K562 treated with DMSO at 1 percent for 48 hours (cell line): Measurements from ENCODE around the gene TAF10. TPM values are rescaled to one million over a fixed set of nuclear protein-coding genes. Genes with fewer than 3 reads are reported as not detected.

Experiments
- total RNA-seq: library from RNA; unstranded; fragments of 300-600 nt; gene quantifications from 2 replicates; pipeline ENCODE4 v1.2.3, GENCODE V29; 2022; ENCODE audit warnings: low replicate concordance; ENCODE audit errors: extremely low read depth

The TAF10 gene
- not detected in 2 replicates for total RNA-seq

DNA sequence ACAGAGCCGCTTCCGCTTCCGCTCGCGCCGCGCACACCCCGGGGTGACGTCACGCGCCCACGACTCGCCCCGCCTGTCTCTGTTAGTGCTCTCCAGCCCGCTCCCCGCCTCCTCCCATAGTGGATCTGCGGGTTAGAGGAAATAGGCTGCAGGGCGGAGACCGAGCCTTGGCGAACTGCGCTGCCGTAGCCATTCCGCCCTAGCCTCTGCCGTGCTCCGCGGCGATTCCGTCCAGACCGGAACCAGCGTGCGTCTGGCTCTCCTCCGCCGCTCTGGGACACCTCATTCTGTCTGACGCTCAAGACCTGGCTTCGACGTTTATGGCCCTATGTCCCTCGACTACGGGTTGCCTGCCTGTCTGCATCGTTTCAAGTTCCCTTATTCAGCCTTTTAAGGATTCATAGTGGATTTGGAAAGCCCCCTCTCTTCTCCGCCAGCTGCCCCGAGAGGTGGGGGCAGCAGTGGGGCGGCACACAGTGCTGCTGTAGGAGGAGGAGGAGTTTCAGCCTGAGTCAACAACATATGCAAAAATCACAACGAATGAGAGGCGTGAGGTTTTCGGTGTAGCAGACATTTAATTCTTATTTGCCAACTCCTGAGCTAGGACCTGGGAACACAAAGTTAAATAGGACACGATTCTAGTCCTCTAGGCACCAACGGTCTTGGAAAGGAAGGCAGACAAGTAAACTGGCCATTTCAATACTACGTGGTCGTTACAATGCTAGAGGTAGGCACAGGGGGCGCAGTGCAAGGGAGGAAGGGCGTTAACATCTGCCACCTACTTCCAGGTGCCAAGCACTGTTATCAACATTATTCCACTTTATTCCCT lies at the start of gene TAF10:
TSS of gene TAF10 (minus strand) at position 4 of the 829 bp plus-strand sequence. CDS start 27 bp downstream, outside the sequence.

DNA sequence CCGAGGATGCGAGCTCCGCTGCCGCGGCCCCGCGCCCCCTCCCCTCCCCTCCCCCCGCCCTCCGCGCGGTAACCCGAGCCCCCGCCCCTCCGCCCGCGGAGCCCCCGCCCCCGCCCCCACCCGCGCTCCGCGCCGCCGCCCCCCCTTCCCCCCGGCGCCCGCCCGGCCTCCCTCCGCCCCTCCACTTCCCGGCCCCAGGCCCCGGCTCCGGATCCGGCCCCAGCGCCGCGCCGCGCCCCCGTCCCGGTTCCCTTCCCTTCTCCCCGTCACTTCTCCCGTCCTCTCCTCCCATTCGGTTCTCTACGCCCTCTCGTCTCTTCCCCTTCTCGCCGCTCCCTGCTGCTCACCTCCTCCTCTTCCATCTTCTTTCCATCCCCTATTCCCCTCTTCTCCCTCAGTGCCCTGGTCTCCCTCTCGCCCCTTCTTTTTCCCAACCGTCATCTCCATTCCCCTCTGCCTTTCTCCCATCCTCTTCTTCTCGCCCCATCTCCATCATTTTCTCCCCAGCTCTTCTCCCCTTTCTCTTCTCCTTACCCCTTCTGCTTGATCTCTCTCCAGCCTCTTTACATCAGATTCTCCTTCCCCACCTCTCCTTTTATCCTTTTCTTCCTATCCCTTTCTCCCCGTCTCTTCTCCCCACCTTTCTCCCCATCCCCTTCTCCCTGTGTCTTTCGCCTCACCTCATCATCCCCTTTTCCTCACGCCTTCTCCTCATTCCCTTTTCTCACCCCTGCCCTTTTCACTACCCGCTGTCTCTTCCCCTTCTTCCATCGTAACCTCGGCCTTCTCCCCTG lies 44.0 kb upstream of the TAF10 start, which contains the start of gene DCHS1:
TSS of gene DCHS1 (minus strand) at position 20 of the 794 bp plus-strand sequence. CDS start 14,196 bp downstream, outside the sequence.

DNA sequence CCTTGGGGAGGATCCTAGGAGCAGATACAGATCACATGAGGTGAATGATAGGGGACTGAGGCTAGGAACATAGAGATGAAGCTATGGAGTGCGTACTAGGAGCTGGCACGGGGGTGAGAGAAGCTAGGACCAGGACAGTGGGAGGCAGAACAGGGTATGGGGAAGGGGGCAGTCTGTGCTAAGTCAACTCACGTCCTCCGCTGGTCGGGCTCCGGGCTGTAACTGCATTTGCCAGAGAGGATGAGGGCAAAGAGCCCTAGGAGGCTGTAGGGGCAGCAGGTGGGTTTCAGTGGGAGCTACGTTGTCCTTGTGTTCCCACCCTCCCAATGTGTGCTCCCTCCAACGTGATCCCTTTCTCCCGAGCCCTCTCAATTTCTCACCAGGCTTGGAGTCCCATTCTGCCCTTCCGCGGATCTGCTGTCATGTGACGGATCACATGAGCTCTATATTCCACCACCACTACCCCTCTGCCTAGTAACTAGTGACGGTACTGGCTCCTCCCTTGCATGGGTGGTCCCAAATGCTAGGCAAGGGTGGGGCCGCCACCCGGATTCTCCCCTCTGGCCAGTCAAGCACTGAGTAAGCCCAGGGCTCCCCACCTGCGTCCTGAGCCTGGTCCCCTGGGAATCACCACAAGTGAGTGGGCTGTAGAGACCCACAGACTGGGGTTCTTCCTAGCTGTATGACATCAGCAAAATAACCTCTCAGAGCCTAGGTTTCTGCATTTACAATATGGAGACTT lies 7.2 kb upstream of the TAF10 start, which contains the start of gene TPP1:
TSS of gene TPP1 (minus strand) at position 419 of the 742 bp plus-strand sequence. CDS start at position 397, 22 bp downstream.

DNA sequence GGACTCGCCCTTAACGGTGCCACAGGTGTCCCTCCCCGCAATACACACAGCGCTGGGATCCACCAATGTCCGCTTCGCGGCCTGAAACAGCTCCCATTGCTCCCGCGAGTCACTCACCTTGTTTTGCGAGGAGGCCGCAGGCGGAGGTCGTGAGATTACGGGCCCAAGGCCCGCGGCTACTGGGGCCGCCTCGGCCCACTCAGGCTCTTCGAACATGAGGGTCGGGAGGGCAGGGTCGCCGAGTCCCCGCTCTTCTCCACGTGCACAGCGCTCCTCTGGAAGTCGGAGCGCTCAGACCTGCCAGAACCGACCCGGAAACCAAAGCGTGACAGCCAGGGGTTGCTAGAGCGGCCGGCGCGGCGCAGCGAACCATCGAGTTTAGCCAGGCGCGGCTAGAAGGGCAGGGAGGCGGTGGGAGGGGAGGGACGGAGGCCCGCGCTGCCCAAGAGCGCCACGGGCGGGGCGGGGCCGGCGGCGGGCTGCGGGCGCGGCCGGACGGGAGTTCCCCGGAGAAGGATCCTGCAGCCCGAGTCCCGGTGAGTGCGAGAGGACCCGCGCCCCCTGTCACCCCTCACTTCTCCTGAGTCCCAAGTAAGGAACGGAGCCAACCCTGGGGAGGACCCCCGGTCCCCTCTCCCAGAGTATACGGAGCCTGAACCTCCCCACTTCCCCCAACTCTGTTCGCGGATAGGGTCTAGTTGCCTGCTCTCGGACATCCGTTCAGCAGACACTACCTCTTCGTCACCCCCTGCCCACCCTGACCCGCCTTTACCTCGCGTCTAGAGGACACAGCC lies 8.5 kb downstream of the TAF10 start, which contains the start of the genes ILK and RRP8:
TSS of gene ILK (plus strand) at position 488 of the 794 bp plus-strand sequence. CDS start 498 bp downstream, outside the sequence.
TSS of gene RRP8 (minus strand) at position 330 of the 794 bp plus-strand sequence. CDS start at position 216, 114 bp downstream.

Other genes with a start within 250 kb of the TAF10 start
- not detected in 2 replicates for gene SMPD1, start 221.7 kb downstream of the TAF10 start, total RNA-seq
- gene APBB1, start 193.1 kb downstream of the TAF10 start, total RNA-seq = not detected in 2 replicates
- gene HPX, start 171.2 kb downstream of the TAF10 start, total RNA-seq = not detected in 2 replicates
- gene TRIM3, start 138.3 kb downstream of the TAF10 start, total RNA-seq = not detected in 2 replicates
- gene ARFIP2, start 130.9 kb downstream of the TAF10 start, total RNA-seq = not detected in 2 replicates
- gene TIMM10B, start 130.7 kb downstream of the TAF10 start, total RNA-seq = not detected in 2 replicates
- gene DNHD1, start 114.9 kb downstream of the TAF10 start, total RNA-seq = not detected in 2 replicates
- gene RRP8, start 8.6 kb downstream of the TAF10 start, total RNA-seq = not detected in 2 replicates
- 274 TPM in 1 of 2 replicates, not detected in the other for gene ILK, start 8.4 kb downstream of the TAF10 start, total RNA-seq
- 148 TPM in 1 of 2 replicates, not detected in the other for gene TPP1, start 7.2 kb upstream of the TAF10 start, total RNA-seq
- not detected in 2 replicates for gene DCHS1, start 43.6 kb upstream of the TAF10 start, total RNA-seq
- not detected in 2 replicates for gene MRPL17, start 71.1 kb upstream of the TAF10 start, total RNA-seq
- not detected in 2 replicates for gene OR2AG2, start 159.8 kb upstream of the TAF10 start, total RNA-seq
- not detected in 2 replicates for gene OR2AG1, start 170.8 kb upstream of the TAF10 start, total RNA-seq
- not detected in 2 replicates for gene OR6A2, start 187.5 kb upstream of the TAF10 start, total RNA-seq
- not detected in 2 replicates for gene OR10A5, start 233.5 kb upstream of the TAF10 start, total RNA-seq